NCI-H748 (cell line): ENCODE results near the gene PGS1.

Experiments used
- DNase-seq: peaks from one replicate; lab custom pipeline; 2025; ENCODE audit not compliant: unreplicated experiment; lab: John Stamatoyannopoulos, UW

Gene PGS1

GRCh38 chr17:78406920-78407319, 28.5 kb downstream of the PGS1 start:
- no peak for DNase-seq

GRCh38 chr17:78407387-78408000, 29.0 kb downstream of the PGS1 start:
- peak; percentile 8 for DNase-seq

- peak; percentile 37 for DNase-seq
These were observed 30.1 kb downstream of the PGS1 start for GRCh38 chr17:78408476-78409050.

DNA sequence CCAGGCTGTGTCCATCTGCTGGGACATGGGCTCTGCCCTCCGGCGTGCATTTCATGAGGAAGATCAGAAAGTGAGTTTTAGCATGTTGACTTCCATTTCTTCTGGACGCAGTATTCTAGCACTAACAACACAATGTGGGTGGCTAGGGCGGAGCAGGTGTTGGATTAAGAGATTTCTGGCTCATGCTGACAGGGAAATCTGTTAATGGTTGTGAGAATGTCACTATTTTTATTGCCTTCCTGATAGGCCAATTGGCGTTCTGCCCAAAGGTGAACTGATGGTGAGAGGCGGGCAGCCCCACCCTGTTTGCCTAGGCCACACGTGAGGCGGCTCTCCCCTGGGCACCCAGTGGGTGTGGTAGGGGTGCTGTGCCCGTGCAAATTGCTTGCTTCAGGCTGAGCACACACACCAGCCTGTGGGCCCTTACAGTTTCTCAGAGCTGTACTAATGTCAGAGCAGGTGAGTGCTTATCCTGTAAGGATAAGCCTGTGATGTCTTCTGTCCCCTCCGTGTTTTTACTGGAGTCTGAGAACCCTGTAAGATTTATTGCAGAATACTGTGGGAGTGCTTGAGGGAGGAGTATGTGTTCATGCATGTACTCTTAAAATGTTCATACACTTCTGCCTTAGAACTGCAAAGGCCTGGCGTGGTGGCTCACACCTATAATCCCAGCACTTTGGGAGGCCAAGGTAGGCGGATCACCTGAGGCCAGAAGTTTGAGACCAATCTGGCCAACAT, 30.9 kb downstream of the PGS1 start:
- peak; percentile 95 for DNase-seq

- DNase-seq: no peak
These were observed 32.9 kb downstream of the PGS1 start for GRCh38 chr17:78411241-78411857.

- DNase-seq: peak; percentile 38
These were observed 34.0 kb downstream of the PGS1 start for GRCh38 chr17:78412403-78412802.

- no peak for DNase-seq
These were observed 36.0 kb downstream of the PGS1 start for GRCh38 chr17:78414178-78415162.

DNA sequence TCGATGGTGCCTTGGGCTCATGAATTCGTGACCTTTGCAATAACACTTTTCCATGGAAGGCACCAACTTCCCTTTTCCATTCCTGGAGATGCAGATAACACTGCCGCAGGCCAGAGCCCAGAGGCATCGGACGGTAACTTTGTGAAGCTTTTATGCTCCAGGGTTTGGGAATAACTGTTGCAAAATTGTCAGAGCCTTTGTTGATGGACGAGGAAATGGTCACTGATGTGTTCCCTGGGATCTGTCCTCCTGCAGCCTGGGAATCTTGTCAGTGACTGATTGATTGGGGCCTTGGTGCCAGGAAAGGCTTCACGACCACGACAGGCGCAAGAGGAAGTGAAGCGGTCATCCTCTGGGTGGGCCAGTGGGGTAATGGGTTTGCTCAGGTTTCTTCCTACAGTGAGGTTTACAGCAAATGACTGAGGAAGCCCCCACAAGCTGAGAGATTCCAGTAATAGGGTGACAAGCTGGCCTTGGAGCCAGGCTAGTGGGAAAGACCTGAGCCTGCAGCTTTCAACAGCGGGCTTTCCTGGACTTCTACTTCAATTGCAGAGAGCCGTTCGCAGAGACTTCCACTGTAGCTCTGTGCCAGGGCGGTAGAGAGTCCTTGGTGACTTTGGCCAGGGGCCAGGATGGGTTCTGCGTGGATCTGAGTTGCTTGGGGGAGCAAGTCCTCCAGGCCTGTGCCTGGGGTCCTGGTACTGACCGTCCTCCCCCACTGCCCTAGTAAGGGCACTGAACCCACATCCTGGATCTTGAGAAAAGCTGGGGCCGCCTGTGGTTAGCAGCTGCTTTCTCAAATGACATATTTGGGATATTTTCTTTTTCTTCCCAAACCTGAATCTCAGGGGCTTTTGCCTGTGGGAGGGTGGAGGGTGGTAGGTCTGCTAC, 37.6 kb downstream of the PGS1 start:
- no peak for DNase-seq

- no peak for DNase-seq
These were observed 38.5 kb downstream of the PGS1 start for GRCh38 chr17:78416791-78417530.

DNA sequence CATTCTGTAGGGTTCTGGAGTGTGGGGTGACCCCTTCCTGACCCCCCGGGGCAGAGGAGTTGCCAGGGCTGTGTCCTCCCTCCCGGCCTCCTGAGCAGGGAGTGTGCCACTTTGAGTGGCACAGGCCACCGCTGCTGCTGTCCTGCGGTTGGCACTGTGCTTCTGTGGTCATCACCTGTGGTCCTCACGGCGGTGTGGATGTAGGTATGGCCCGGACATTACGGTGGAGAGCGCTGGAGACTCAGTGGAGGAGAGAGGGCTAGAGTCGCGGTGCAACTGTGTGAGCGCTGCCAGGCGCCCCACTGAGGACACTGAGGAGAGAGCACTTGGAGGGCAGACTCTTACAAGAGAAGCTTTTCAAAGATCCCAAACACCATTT, 39.1 kb downstream of the PGS1 start:
- no peak for DNase-seq

- no peak for DNase-seq
These were observed 40.0 kb downstream of the PGS1 start for GRCh38 chr17:78418326-78419026.

- DNase-seq: no peak
These were observed 41.7 kb downstream of the PGS1 start for GRCh38 chr17:78419970-78420815.

- no peak for DNase-seq
These were observed 42.7 kb downstream of the PGS1 start for GRCh38 chr17:78421084-78421533.

DNA sequence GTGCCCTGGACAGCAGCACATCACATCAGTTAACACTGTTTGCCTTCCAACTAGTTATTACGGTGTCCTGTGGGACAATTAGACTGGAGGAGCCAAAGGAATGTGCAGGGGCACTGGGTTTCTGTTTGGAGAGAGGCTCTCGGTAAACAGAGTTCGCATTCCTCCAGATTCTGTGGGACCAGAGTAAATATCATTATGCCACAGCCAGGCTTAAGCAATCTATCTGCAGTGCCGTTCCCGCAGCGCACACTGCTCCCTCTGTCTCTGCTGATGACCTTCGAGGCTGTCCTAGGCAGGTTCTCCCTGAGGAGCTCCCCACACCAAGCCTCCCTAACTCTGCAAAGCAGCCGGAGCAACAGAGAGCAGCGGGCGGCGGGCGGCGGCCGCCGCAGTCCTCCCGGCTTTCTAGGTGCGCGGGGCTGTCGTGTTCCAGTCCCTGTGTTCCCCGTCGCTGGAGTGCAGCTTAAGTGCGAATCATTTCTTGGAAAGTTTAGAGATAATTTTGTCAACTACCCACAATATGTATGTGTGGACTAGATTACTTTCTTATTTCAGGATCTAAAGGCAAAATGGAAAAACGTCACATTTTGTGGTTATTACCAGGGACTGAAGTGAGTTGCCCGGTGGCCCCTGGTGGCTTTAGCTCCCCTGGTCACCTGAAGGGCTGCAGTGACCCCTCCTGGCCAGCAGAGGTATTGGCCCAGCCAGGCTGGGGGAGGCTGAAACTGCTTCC, 43.3 kb downstream of the PGS1 start:
- peak; percentile 54 for DNase-seq

- DNase-seq: no peak
These were observed 43.8 kb downstream of the PGS1 start for GRCh38 chr17:78422267-78422605.

DNA sequence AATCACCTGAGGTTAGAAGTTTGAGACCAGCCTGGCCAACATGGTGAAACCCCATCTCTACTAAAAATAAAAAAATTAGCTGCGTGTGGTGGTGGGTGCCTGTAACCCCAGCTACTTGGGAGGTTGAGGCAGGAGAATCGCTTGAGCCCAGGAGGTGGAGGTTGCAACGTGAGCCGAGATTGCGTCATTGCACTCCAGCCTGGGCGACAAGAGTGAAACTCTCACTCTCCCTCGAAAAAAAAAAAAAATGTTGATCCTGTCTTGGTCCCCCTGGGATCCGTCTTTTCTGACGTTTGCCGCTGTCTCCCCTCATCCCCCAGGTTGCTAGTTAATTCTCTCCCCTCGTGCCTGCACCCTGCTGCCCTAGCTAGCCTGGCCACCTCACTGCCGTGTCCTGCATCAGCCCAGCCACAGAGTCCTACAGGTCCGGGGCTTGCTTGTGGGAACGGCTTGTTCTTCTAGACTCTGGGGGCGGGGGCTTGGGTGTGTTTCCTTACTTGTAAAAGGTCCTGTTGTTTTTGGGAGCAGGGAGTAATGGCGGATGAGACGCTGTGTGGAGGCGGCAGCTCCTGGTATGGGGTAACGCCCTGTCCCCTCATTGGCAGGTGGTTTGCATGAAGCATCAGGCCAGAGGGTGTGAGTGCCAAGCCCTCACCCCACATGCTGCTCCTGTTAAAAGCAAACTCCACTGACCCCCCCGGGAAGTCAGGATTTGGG, 44.6 kb downstream of the PGS1 start:
- DNase-seq: no peak
